ENCODE data around the gene ERV3-1. TPM values are rescaled to one million over a fixed set of nuclear protein-coding genes. Genes with fewer than 3 reads are reported as not detected.

The ERV3-1 gene
- total and polyA plus RNA-seq, 9 of the 15 experiments (the other 6 are each of a cell fraction or from before 2014, with no cell fraction given), result 10.2 to 30.0 (median 22.0) TPM

DNA sequence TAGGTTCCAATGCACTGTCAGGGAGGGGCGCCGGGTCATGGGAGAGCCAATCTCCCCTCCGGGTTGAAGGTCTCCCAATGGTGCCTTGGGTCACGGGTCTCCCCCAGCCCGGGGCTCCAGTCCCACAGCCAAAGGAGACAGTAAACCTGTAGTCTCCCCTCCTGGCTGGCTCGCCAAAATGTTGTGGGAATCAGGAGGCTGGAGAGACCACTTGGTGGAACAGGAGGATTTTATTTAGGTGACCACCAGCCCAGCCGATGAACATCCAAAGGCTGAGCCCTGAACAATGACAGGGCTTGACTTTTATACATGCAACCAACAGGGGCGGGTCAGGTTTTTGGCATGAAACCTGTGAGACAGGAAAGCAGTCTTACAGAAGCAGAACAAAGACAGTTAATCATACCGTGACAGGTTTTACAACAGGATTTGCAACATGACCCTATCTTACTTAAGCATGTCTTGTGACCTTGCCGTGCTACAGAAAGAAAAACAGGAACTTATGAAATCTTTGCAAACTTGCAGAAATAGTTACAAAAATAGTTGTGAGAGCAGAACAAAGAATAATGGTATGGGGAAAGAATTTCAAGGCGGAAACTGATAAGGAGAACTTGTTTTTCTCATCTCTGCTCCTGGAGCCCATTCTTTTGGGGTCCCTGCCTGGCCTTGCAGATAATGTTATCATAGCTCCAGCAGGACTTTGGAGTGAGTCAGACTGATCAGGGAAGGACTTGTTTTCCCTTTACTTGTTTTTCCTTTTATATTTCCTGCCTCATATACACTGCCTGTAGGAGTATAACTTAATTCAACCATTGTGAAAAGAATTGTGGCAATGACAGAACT lies 7.1 kb downstream of the ERV3-1 start (continued):
- TF ChIP-seq, protein P1, sequence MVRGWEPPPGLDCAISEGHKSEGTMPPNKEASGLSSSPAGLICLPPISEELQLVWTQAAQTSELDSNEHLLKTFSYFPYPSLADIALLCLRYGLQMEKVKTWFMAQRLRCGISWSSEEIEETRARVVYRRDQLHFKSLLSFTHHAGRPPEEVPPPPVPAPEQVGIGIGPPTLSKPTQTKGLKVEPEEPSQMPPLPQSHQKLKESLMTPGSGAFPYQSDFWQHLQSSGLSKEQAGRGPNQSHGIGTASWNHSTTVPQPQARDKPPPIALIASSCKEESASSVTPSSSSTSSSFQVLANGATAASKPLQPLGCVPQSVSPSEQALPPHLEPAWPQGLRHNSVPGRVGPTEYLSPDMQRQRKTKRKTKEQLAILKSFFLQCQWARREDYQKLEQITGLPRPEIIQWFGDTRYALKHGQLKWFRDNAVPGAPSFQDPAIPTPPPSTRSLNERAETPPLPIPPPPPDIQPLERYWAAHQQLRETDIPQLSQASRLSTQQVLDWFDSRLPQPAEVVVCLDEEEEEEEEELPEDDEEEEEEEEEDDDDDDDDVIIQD (CRISPR knock-in tag; IDR thresholded peaks at IDR 0.05), result no peak
- TF ChIP-seq TBL1XR1 (IDR thresholded peaks at IDR 0.05; ENCODE audit: low read length in 2 of 2), result peak; percentile 65 to 92; a peak in 2 of 4 replicates
- peak; percentile 86; the same call in 1 of the 2 replicates for TF ChIP-seq GTF2E2 (tag; IDR thresholded peaks at IDR 0.05)
- TF ChIP-seq SMARCA5 (IDR thresholded peaks at IDR 0.05), result peak; percentile 72; the same call in 1 of the 2 replicates
- no peak for TF ChIP-seq FIP1L1 (IDR thresholded peaks at IDR 0.05; ENCODE audit: low read depth, low read length, poor library complexity, severe bottlenecking)
- peak; percentile 65; the same call in 1 of the 2 replicates for TF ChIP-seq ZNF76 (CRISPR knock-in tag; IDR thresholded peaks at IDR 0.05; ENCODE audit: borderline replicate concordance)
- peak; percentile 81 for TF ChIP-seq ZBTB7A (IDR thresholded peaks at IDR 0.05; ENCODE audit: borderline replicate concordance, control insufficient read depth, low read depth, low read length)
- 0 out of 2 replicates have a peak, but pooled peaks have one; percentile 3 for TF ChIP-seq SMC3 (conservative IDR thresholded peaks at IDR 0.05; ENCODE audit: insufficient read depth, low read depth, low read length)
- TF ChIP-seq, protein P2, sequence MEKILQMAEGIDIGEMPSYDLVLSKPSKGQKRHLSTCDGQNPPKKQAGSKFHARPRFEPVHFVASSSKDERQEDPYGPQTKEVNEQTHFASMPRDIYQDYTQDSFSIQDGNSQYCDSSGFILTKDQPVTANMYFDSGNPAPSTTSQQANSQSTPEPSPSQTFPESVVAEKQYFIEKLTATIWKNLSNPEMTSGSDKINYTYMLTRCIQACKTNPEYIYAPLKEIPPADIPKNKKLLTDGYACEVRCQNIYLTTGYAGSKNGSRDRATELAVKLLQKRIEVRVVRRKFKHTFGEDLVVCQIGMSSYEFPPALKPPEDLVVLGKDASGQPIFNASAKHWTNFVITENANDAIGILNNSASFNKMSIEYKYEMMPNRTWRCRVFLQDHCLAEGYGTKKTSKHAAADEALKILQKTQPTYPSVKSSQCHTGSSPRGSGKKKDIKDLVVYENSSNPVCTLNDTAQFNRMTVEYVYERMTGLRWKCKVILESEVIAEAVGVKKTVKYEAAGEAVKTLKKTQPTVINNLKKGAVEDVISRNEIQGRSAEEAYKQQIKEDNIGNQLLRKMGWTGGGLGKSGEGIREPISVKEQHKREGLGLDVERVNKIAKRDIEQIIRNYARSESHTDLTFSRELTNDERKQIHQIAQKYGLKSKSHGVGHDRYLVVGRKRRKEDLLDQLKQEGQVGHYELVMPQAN (IDR thresholded peaks at IDR 0.05; ENCODE audit: borderline replicate concordance), result no peak; the same call in 1 of the 2 replicates
- peak; percentile 60; the same call in 1 of the 2 replicates for TF ChIP-seq ZNF584 (CRISPR knock-in tag; IDR thresholded peaks at IDR 0.05; ENCODE audit: low read depth)
- TF ChIP-seq, protein P3, sequence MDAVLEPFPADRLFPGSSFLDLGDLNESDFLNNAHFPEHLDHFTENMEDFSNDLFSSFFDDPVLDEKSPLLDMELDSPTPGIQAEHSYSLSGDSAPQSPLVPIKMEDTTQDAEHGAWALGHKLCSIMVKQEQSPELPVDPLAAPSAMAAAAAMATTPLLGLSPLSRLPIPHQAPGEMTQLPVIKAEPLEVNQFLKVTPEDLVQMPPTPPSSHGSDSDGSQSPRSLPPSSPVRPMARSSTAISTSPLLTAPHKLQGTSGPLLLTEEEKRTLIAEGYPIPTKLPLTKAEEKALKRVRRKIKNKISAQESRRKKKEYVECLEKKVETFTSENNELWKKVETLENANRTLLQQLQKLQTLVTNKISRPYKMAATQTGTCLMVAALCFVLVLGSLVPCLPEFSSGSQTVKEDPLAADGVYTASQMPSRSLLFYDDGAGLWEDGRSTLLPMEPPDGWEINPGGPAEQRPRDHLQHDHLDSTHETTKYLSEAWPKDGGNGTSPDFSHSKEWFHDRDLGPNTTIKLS (IDR thresholded peaks at IDR 0.05; ENCODE audit: borderline replicate concordance, low read depth), result peak; percentile 24; the same call in 1 of the 2 replicates
- TF ChIP-seq TGIF2 (CRISPR knock-in tag; IDR thresholded peaks at IDR 0.05), result no peak
- TF ChIP-seq, protein P4, sequence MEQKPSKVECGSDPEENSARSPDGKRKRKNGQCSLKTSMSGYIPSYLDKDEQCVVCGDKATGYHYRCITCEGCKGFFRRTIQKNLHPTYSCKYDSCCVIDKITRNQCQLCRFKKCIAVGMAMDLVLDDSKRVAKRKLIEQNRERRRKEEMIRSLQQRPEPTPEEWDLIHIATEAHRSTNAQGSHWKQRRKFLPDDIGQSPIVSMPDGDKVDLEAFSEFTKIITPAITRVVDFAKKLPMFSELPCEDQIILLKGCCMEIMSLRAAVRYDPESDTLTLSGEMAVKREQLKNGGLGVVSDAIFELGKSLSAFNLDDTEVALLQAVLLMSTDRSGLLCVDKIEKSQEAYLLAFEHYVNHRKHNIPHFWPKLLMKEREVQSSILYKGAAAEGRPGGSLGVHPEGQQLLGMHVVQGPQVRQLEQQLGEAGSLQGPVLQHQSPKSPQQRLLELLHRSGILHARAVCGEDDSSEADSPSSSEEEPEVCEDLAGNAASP (IDR thresholded peaks at IDR 0.05), result no peak
- TF ChIP-seq MAFF (IDR thresholded peaks at IDR 0.05; ENCODE audit: low read length), result peak; percentile 53; the same call in 1 of the 2 replicates
- TF ChIP-seq NFIX (CRISPR knock-in tag; IDR thresholded peaks at IDR 0.05; ENCODE audit: low read depth), result no peak
- TF ChIP-seq GABPA (tag; conservative IDR thresholded peaks at IDR 0.05; ENCODE audit: low read depth), result peak; percentile 83
- TF ChIP-seq PTBP1 (IDR thresholded peaks at IDR 0.05; ENCODE audit: low read depth, low read length), result no peak
- TF ChIP-seq, protein P5, sequence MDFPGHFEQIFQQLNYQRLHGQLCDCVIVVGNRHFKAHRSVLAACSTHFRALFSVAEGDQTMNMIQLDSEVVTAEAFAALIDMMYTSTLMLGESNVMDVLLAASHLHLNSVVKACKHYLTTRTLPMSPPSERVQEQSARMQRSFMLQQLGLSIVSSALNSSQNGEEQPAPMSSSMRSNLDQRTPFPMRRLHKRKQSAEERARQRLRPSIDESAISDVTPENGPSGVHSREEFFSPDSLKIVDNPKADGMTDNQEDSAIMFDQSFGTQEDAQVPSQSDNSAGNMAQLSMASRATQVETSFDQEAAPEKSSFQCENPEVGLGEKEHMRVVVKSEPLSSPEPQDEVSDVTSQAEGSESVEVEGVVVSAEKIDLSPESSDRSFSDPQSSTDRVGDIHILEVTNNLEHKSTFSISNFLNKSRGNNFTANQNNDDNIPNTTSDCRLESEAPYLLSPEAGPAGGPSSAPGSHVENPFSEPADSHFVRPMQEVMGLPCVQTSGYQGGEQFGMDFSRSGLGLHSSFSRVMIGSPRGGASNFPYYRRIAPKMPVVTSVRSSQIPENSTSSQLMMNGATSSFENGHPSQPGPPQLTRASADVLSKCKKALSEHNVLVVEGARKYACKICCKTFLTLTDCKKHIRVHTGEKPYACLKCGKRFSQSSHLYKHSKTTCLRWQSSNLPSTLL (IDR thresholded peaks at IDR 0.05), result no peak

Measured in K562 (cell line).